ENCODE results near the gene ATP8A2. TPM values are rescaled to one million over a fixed set of nuclear protein-coding genes. Genes with fewer than 3 reads are reported as not detected.

Gene ATP8A2
- total RNA-seq, 4 donors from 2014 or later: 0.18 to 11.6 (median 1.8) TPM

DNA sequence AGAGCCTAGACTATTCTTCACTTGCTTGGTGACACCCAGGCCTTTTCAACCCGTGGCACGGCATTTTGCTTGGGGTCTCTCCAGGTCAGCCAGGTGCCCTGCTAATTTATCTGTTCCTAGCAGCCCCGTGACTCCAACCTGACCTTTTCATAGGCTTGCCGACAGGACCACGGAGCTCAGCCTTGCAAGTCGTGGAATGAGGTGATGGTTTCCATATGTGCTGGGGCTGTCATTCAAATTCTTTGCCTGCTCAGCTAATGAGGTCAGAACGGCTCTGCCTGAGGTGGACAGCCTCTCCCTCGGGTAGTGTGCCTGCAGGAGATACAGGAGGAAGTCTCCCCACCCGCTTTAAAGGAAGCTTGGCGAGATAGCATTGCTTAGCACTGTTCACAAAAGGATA, 619.0 kb downstream of the ATP8A2 start:
- H3K4me3 ChIP-seq: no peak overlapping the region
- no peak for DNase-seq
- no peaks in the 10 kb centered on the region for H3K4me1 ChIP-seq
- H3K9me3 ChIP-seq: no peaks in the 10 kb centered on the region
- TF ChIP-seq POLR2A (IDR thresholded peaks at IDR 0.05): no peak
- TF ChIP-seq, protein P1, sequence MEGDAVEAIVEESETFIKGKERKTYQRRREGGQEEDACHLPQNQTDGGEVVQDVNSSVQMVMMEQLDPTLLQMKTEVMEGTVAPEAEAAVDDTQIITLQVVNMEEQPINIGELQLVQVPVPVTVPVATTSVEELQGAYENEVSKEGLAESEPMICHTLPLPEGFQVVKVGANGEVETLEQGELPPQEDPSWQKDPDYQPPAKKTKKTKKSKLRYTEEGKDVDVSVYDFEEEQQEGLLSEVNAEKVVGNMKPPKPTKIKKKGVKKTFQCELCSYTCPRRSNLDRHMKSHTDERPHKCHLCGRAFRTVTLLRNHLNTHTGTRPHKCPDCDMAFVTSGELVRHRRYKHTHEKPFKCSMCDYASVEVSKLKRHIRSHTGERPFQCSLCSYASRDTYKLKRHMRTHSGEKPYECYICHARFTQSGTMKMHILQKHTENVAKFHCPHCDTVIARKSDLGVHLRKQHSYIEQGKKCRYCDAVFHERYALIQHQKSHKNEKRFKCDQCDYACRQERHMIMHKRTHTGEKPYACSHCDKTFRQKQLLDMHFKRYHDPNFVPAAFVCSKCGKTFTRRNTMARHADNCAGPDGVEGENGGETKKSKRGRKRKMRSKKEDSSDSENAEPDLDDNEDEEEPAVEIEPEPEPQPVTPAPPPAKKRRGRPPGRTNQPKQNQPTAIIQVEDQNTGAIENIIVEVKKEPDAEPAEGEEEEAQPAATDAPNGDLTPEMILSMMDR (IDR thresholded peaks at IDR 0.05): no peak
- no peaks in the 10 kb centered on the region for H3K27me3 ChIP-seq
- H3K27ac ChIP-seq: no peak overlapping the region
- no peaks in the 10 kb centered on the region for H3K36me3 ChIP-seq

DNA sequence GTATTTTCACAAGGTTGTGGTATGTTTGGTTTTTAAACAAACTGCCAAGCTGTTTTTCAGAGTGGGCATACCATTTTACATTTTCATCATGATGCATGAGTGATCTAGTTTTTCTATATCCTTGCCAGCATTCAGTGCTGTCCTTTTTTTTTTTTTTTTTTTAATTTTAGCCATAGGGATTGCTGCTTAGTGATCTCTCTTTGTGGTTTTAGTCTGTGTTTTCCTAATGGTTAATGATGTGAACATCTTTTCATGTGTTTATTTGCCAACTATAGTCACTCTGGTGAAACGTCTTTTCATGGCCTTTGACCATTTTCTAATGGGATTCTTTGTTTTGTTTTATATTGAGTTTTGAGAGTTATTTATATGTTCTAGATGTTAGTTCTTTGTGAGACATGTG, 620.3 kb downstream of the ATP8A2 start:
- no peaks in the 10 kb centered on the region for H3K27me3 ChIP-seq
- H3K4me3 ChIP-seq: no peak overlapping the region
- no peak for TF ChIP-seq POLR2A (IDR thresholded peaks at IDR 0.05)
- H3K36me3 ChIP-seq: no peaks in the 10 kb centered on the region
- no peaks in the 10 kb centered on the region for H3K9me3 ChIP-seq
- H3K27ac ChIP-seq: no peak overlapping the region
- H3K4me1 ChIP-seq: no peaks in the 10 kb centered on the region
- no peak for DNase-seq

DNA sequence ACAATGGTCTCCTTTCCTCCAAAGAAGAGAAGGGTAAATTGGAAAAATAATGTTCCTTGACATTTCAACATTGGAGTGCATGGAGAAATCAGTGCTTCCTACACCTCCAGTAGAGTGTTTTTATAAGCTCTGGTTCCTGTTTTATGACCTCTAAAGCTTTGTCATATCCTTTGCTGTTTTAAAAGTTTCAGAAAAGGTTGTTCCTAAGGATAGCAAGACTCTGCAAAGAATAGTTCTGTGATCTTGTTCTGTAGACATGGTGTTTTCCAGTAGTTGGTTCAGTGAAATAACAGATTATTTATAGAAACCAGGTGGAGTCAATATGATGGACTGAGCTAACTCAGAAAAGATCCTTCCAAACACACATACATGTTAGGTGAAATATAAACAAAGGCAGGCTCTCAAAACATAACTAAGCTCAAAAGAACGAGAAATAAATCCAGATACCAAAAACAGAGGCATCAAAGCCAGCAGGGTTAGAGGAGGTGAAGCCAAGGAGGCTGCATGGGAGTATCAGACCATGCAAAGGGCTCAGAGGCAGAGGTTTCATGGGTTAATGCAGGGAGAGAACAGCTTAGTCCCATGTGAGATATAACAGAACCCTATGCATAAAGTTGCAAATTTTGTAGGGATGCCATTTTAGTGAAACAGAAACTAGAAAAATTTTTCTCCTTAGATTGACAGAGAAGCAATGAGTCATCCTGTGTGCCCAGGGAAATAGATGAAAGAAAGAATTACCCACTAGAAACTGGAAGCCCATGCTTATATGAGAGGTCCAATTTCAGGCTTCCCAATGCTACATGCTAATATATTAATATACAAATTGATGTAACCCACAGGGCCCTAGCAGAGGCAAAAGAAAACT, 635.7 kb downstream of the ATP8A2 start:
- TF ChIP-seq, protein P1 (IDR thresholded peaks at IDR 0.05): no peak
- TF ChIP-seq POLR2A (IDR thresholded peaks at IDR 0.05): no peak
- H3K9me3 ChIP-seq: no peaks in the 10 kb centered on the region
- H3K27me3 ChIP-seq: no peaks in the 10 kb centered on the region
- no peaks in the 10 kb centered on the region for H3K4me1 ChIP-seq
- DNase-seq: no peak
- H3K4me3 ChIP-seq: no peak overlapping the region
- no peaks in the 10 kb centered on the region for H3K36me3 ChIP-seq
- H3K27ac ChIP-seq: no peak overlapping the region

DNA sequence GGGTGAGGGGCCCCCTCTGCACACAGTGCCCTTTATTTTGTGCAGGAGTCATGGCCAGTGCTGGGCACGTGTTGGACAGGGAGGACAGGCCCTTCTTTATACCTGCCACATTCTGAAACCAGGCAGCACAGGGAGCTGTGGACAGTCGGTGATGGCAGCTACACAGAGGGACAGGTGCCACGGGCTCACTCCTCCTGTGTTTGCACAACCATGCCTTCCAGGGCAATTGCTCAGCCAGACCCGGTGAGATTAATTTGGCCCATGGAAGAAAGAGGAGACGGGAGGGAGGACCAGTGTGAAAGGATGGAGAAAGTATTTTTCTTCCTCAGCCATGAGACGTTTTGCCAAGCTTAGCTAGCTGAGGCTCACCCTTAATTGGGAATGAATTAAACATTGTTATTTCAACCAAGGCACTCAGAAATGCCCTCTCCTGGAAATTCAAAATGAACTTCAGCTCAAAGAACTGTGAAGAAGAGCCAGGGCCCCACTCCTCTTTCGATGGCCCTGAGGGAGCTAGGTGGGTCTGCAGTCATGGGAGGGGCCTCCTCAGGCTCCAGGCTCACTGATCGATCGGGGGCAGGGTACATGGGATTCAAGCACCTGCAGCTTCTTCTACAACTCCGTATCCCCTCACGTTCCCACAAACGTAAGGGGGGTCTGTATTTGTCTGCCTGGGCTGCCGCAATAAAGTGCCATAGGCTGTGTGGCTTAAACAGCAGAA, 638.9 kb downstream of the ATP8A2 start:
- Histone ChIP-seq H3K27ac (no peak overlapping the region), H3K36me3 (no peaks in the 10 kb centered on the region), H3K4me1 (no peaks in the 10 kb centered on the region), H3K9me3 (no peaks in the 10 kb centered on the region), H3K27me3 (no peaks in the 10 kb centered on the region), H3K4me3 (no peak overlapping the region)
- no peak for DNase-seq
- TF ChIP-seq, protein P1 (IDR thresholded peaks at IDR 0.05): no peak

DNA sequence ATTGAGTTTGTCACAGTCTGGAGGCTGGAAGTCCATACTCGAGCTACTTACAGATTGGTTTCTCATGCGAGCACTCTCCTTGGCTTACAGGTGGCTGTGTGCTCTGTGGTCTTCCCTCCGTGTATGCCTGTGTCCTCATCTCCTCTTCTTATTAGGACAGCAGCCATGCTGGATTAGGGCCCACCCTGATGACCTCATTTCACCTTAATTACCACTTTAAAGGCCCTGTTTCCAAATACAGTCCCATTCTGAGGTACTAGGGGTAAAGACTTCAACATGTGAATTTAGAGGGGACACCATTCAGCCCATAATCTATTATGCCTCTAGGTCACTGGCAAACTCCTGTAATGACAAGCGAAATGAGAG, 639.4 kb downstream of the ATP8A2 start:
- no peak for DNase-seq
- no peaks in the 10 kb centered on the region for H3K27me3 ChIP-seq
- no peak for TF ChIP-seq POLR2A (IDR thresholded peaks at IDR 0.05)
- TF ChIP-seq, protein P1 (IDR thresholded peaks at IDR 0.05): no peak
- H3K27ac ChIP-seq: no peak overlapping the region
- no peaks in the 10 kb centered on the region for H3K4me1 ChIP-seq
- H3K36me3 ChIP-seq: no peaks in the 10 kb centered on the region
- H3K4me3 ChIP-seq: no peak overlapping the region
- H3K9me3 ChIP-seq: no peaks in the 10 kb centered on the region
